Measurements from ENCODE around the gene HSPA2.

- TF ChIP-seq, protein P1, sequence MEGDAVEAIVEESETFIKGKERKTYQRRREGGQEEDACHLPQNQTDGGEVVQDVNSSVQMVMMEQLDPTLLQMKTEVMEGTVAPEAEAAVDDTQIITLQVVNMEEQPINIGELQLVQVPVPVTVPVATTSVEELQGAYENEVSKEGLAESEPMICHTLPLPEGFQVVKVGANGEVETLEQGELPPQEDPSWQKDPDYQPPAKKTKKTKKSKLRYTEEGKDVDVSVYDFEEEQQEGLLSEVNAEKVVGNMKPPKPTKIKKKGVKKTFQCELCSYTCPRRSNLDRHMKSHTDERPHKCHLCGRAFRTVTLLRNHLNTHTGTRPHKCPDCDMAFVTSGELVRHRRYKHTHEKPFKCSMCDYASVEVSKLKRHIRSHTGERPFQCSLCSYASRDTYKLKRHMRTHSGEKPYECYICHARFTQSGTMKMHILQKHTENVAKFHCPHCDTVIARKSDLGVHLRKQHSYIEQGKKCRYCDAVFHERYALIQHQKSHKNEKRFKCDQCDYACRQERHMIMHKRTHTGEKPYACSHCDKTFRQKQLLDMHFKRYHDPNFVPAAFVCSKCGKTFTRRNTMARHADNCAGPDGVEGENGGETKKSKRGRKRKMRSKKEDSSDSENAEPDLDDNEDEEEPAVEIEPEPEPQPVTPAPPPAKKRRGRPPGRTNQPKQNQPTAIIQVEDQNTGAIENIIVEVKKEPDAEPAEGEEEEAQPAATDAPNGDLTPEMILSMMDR (IDR thresholded peaks at IDR 0.05), result no peak
- TF ChIP-seq POLR2A (IDR thresholded peaks at IDR 0.05), result no peak
- no peak for TF ChIP-seq POLR2AphosphoS5 (IDR thresholded peaks at IDR 0.05)
These were observed 15.2 kb upstream of the HSPA2 start for GRCh38 chr14:64525354-64525753.

Measured in suprapubic skin (tissue), 4 donors.